GM10248 (cell line): Measurements from ENCODE around the gene DSG2.

Experiments used
- CTCF ChIA-PET: fragments of 300-600 bp; sonication (Branson Sonifier 250); formaldehyde crosslinking; extraction: SDS; loops from one replicate; lab custom pipeline; 2021; ENCODE audit warnings: antibody characterized with exemption; lab: Yijun Ruan, JAX
- POLR2A ChIA-PET: fragments of 350-650 bp; sonication (Branson Sonifier 250); formaldehyde crosslinking; extraction: SDS; loops from one replicate; lab custom pipeline; 2020; ENCODE audit warnings: antibody characterized with exemption; lab: Yijun Ruan, JAX
- DNase-seq: peaks from one replicate; pipeline ENCODE4 v3.0.0; 2012; ENCODE audit errors: extremely low spot score
- CTCF ChIP-seq: IDR thresholded peaks from 2 replicates; pipeline ENCODE4 v1.5.1; 2012; ENCODE audit warnings: mild to moderate bottlenecking, low read depth; ENCODE audit errors: extremely low read depth, missing control alignments, control extremely low read depth

DSG2 gene

GRCh38 chr18:31585991-31586390 lies 88.0 kb downstream of the DSG2 start:
- no peak for DNase-seq
- ChIA-PET POLR2A (no interaction called here), CTCF (interaction anchor here (1.0 to 1.4 kb wide), 3 partner anchors 10 to 30 kb away, joined by 3 to 4 read pairs (median 3); no protein-coding TSS in a partner anchor)
- no peak for TF ChIP-seq CTCF

GRCh38 chr18:31586616-31587015 lies 88.6 kb downstream of the DSG2 start:
- no peak for TF ChIP-seq CTCF
- DNase-seq: no peak
- ChIA-PET CTCF (interaction anchor here (0.7 to 1.4 kb wide), 4 partner anchors 8 to 30 kb away, joined by 3 to 4 read pairs (median 3); no protein-coding TSS in a partner anchor), POLR2A (no interaction called here)

GRCh38 chr18:31587529-31587928 lies 89.6 kb downstream of the DSG2 start:
- TF ChIP-seq CTCF: no peak
- ChIA-PET POLR2A (no interaction called here), CTCF (interaction anchor here (0.7 kb wide), 1 partner anchor 9 kb away, joined by 3 read pairs; no protein-coding TSS in a partner anchor)
- no peak for DNase-seq

GRCh38 chr18:31590570-31590969 lies 92.6 kb downstream of the DSG2 start:
- TF ChIP-seq CTCF: no peak
- ChIA-PET POLR2A (no interaction called here), CTCF (interaction anchor here (1.6 kb wide), 2 partner anchors 14 to 18 kb away, joined by 5 read pairs; no protein-coding TSS in a partner anchor)
- DNase-seq: no peak

- CTCF ChIA-PET: interaction anchor here (1.6 kb wide), 2 partner anchors 14 to 17 kb away, joined by 5 read pairs; no protein-coding TSS in a partner anchor
These were observed 93.1 kb downstream of the DSG2 start for GRCh38 chr18:31591113-31591512.

GRCh38 chr18:31591628-31592027 lies 93.7 kb downstream of the DSG2 start, which contains the start of gene TTR:
TTR (plus strand) TSS chr18:31591877; CDS start chr18:31591903, 26 bp downstream.
- DNase-seq: no peak
- ChIA-PET POLR2A (no interaction called here), CTCF (interaction anchor here (0.9 to 1.9 kb wide), 5 partner anchors 9 to 17 kb away, joined by 3 to 8 read pairs (median 5); no protein-coding TSS in a partner anchor)
- TF ChIP-seq CTCF: no peak

More at GRCh38 chr18:31591113-31591512, 93.1 kb downstream of the DSG2 start:
- no peak for TF ChIP-seq CTCF
- POLR2A ChIA-PET: no interaction called here
- no peak for DNase-seq
